ENCODE data around the gene ATXN2.

The ATXN2 gene

DNA sequence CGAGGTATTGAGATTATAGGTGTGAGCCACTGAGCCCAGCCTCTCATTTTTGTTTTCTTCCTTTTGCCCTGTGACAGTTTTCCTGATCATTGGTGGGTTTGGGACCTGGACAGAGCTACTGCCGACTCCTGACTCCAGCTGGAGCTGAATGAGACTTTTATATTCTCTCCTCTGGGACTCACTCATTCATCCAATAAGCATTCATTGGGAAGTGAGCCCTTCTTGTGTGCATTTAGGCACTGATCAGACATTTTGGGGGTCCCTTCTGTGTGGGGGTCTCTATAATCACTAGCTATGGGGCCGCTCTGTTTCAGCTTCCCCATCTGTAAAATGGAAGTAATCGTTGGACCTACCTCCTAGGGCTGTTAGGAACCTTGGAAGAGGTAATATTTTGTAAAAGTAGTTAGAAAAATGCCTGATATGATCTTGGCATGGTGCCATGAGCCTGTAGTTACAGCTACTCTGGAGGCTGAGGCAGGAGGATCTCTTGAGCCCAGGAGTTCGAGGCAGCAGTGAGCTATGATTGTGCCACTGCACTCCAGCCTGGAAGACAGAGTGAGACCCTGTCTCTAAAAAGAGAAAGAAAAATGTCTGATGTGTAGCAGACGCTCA, 186.2 kb downstream of the ATXN2 start:
- peaks cover 50% of the 10 kb centered on the region for H3K36me3 Mint-ChIP-seq (ENCODE audit: low read depth)
- no peak overlapping the region for H3K4me3 Mint-ChIP-seq
- no peaks in the 10 kb centered on the region for H3K9me3 Mint-ChIP-seq
- H3K27ac Mint-ChIP-seq = peak overlapping the region; percentile 90
- H3K4me1 Mint-ChIP-seq (ENCODE audit: low read depth) = peaks cover 81% of the 10 kb centered on the region
- no peak for DNase-seq
- H3K27me3 Mint-ChIP-seq = no peaks in the 10 kb centered on the region

DNA sequence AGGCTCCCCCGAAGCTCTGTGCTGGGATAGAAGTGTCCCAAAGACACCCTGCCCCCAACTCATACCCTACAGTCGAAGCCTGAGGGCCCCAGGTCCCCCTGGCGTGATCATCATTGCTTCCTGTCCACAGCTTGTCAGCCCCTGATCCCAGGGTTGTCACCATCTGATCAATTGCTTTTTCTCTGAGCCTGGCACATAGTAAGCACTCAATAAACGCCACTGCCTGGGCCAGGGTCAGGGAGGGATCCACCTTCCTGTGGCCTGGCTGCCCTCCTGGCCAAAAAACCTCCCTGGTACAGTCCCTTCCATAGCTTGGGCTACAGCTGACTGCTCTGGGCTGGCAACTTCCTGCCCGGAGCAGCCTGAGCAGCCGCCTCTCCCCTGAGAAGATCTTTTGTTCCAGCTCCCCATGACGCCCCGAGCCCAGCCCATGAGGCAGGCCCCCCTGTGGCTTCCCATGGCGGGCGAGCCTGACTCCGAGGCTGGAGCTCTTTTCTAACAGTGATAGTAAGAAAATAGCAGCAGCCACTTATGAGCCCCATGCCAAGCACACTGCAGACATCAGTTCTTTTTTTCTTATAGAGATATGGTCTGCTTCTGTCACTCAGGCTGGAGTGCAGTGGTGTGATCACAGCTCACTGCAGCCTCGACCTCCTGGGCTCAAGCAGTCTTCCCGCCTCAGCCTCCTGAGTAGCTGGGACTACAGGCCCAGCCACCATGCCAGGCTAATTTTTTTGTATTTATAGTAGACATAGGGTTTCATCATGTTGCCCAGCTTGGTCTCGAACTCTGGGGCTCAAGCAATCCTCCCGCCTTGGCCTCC, 186.9 kb downstream of the ATXN2 start:
- Mint-ChIP-seq H3K27ac (peak overlapping the region; percentile 90), H3K27me3 (no peaks in the 10 kb centered on the region), H3K4me3 (peak overlapping the region; percentile 35), H3K9me3 (no peaks in the 10 kb centered on the region), H3K4me1 (ENCODE audit: low read depth) (peaks cover 87% of the 10 kb centered on the region), H3K36me3 (ENCODE audit: low read depth) (peaks cover 54% of the 10 kb centered on the region)
- DNase-seq = no peak

DNA sequence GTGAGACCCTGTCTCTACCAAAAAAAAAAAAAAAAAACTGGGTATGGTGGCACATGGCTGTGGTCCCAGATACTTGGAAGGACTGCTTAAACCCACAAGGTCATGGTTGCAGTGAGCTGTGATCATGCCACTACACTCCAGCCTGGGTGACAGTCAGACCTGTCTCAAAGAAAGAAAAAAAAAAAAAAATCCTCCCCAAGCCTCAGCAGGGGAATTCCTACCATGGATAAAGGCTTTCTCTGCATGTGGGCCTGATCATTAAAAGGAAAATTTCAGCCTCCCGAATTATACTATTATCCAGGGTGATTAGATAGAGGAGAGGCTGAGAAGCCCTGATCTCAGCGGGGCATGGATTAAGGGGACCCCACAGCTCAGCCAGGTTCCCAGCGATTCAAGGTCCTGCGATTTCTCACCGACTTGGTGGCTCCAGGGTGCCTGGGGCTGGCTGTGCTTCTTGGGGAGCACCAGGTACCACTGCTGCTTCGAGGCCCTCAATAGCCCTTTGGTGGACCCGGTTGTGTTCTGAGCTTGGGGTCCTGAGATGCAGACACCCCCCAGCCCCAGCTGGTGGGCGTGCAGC, 187.8 kb downstream of the ATXN2 start:
- peaks cover 55% of the 10 kb centered on the region for H3K36me3 Mint-ChIP-seq (ENCODE audit: low read depth)
- H3K4me1 Mint-ChIP-seq (ENCODE audit: low read depth) = peaks cover 86% of the 10 kb centered on the region
- no peaks in the 10 kb centered on the region for H3K9me3 Mint-ChIP-seq
- peak overlapping the region; percentile 10 for H3K4me3 Mint-ChIP-seq
- H3K27ac Mint-ChIP-seq = peak overlapping the region; percentile 83
- no peaks in the 10 kb centered on the region for H3K27me3 Mint-ChIP-seq
- DNase-seq = no peak

DNA sequence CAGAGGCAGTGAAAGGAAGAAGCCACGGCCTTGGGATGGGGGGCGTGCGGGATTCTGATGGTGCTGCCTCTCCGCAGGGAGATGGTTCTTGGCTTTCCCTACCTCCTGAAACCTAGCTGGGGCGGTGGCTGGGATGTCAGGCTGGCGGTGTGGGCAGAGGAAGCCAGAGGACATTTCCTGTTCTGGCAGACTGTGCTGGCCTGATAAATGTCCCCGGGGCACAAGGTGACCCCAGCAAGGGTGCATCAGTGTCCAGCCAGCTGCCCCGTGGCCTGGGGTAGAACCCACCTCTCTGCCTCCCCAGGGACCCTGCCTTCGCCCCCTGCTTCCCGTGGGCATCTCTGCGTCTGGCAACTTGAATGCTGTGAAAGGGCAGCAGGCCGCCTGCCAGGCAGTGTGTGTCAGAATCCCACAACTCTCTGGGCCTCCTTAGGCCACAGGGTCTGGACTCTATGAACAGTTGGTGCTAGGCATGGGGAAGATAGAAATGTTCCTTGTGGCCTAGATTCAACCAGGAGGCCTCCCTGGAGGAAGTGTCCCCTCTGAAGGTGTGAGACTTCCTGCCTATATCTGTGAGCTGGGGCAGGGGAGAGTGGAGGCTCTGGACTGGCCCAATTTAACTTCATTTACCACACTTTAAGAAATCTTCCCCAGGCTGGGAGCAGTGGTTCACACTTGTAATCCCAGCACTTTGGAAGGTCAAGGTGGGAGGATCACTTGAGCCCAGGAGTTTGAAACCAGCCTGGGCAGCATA, 188.5 kb downstream of the ATXN2 start:
- H3K9me3 Mint-ChIP-seq = no peaks in the 10 kb centered on the region
- H3K27ac Mint-ChIP-seq = peak overlapping the region; percentile 83
- H3K27me3 Mint-ChIP-seq = no peaks in the 10 kb centered on the region
- H3K4me1 Mint-ChIP-seq (ENCODE audit: low read depth) = peaks cover 83% of the 10 kb centered on the region
- peaks cover 52% of the 10 kb centered on the region for H3K36me3 Mint-ChIP-seq (ENCODE audit: low read depth)
- H3K4me3 Mint-ChIP-seq = peak overlapping the region; percentile 47
- no peak for DNase-seq

DNA sequence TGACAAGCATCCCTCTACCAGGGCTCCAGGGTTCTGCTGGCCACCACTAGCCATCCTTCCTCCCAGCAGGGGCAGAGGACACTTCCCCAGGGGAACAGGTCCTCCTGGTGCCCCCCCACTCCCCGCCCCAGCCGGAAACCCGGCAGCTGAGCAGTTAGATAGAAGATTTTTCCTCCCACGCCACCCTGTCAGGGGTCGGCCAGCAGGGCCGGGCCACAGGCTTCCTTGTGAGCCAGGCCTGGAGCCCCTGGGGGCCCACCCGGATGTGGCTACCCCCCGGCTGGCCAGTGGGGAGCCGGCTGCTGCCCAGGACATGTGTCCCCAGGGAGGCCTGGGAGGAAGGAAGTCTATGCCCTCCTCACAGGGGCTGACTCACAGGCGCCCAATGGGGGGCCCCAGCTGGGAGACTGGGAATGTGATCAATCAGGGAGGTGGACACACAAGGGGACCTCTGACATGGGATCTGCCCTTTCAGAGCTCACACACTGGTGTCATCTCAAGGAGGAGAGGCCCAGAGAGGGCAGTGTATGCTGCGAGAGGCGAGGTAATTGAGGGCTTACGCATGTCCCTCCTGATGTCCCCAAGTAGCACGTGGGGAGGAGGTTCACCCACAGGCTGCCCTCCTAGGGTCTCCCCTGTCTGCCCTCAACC, 189.2 kb downstream of the ATXN2 start:
- Mint-ChIP-seq H3K27me3 (no peaks in the 10 kb centered on the region), H3K9me3 (no peaks in the 10 kb centered on the region), H3K36me3 (ENCODE audit: low read depth) (peaks cover 49% of the 10 kb centered on the region), H3K4me3 (peak overlapping the region; percentile 92), H3K4me1 (ENCODE audit: low read depth) (peaks cover 83% of the 10 kb centered on the region), H3K27ac (peak overlapping the region; percentile 83)
- DNase-seq = no peak

DNA sequence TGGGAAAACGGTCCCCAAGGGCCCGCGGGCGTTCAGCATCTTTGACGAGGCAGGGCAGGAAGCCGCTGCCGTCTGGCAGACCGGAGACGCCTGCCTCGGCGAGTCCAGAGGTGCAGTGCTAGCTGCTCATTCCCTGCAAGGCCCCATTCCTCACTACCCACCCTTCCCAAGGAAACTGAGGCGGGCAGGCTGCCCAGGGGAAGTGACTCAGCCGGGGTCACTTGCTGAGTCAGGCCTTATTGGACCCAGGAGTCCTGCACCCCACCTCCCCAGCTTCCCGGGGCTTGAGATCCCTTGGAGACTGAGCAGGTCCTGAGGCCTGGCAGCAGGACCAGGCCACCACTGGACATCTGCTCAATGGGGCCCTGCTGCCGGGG, 189.7 kb downstream of the ATXN2 start:
- peak overlapping the region; percentile 92 for H3K4me3 Mint-ChIP-seq
- peak overlapping the region; percentile 26 for H3K27ac Mint-ChIP-seq
- H3K27me3 Mint-ChIP-seq = no peaks in the 10 kb centered on the region
- peaks cover 83% of the 10 kb centered on the region for H3K4me1 Mint-ChIP-seq (ENCODE audit: low read depth)
- peaks cover 46% of the 10 kb centered on the region for H3K36me3 Mint-ChIP-seq (ENCODE audit: low read depth)
- DNase-seq = no peak
- H3K9me3 Mint-ChIP-seq = no peaks in the 10 kb centered on the region

DNA sequence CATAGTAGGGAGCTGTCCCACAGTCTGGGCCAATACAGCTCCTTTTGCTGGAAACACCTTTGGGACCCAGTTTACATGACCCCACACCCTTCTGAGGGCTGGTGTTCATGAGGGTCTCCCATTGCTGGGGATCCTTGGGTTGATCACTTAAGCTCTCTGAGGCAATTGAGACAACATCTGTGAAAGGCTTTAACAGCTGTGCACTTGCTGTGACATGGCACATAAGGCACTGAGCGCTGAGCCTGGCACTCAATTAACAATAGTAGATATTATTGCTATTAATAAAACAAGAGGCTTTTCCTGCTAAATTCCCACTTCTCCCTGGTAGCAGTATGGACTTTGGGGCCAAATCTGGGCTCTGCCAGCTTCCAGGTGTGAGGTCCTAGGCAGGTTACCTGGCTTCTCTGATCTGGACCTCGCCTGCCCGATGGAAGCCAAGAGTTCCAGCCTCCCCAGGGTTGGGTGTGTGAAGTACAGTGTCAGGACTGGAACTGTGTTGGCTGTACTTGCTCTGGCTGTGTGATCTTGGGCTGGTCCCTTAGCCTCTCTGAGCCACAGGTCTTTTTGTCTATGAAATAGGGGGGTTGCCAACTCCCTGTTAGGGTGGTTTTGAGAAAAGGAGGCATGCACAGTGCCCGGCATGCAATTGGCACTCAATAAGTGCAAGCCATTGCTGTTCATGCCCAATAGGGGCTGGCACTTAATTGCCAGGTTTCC, 190.3 kb downstream of the ATXN2 start:
- H3K4me1 Mint-ChIP-seq (ENCODE audit: low read depth) = peaks cover 83% of the 10 kb centered on the region
- no peak for DNase-seq
- no peaks in the 10 kb centered on the region for H3K9me3 Mint-ChIP-seq

DNA sequence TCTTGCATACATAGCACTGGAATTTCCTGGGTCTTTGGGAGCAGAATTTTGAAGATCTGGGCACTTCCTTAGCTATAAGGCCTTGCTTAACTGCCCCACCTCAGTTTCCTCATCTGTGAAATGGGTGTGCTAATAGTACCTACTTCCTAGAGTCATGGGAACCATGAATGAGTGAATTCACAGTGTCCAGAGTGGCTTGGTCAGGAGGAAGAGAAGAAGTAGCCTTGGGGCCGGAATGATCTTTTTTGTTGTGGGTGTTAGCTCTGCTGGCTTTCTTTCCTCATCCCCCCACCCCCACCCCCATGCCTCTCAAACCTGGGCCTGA, 191.0 kb downstream of the ATXN2 start:
- DNase-seq = no peak
- no peaks in the 10 kb centered on the region for H3K9me3 Mint-ChIP-seq
- H3K36me3 Mint-ChIP-seq (ENCODE audit: low read depth) = peaks cover 38% of the 10 kb centered on the region
- H3K27ac Mint-ChIP-seq = peak overlapping the region; percentile 95
- H3K4me1 Mint-ChIP-seq (ENCODE audit: low read depth) = peaks cover 83% of the 10 kb centered on the region
- H3K4me3 Mint-ChIP-seq = peak overlapping the region; percentile 92
- no peaks in the 10 kb centered on the region for H3K27me3 Mint-ChIP-seq

More for the DNA sequence above, 190.3 kb downstream of the ATXN2 start:
- Mint-ChIP-seq H3K27me3 (no peaks in the 10 kb centered on the region), H3K36me3 (ENCODE audit: low read depth) (peaks cover 46% of the 10 kb centered on the region), H3K27ac (peak overlapping the region; percentile 80), H3K4me3 (peak overlapping the region; percentile 92)

DNA sequence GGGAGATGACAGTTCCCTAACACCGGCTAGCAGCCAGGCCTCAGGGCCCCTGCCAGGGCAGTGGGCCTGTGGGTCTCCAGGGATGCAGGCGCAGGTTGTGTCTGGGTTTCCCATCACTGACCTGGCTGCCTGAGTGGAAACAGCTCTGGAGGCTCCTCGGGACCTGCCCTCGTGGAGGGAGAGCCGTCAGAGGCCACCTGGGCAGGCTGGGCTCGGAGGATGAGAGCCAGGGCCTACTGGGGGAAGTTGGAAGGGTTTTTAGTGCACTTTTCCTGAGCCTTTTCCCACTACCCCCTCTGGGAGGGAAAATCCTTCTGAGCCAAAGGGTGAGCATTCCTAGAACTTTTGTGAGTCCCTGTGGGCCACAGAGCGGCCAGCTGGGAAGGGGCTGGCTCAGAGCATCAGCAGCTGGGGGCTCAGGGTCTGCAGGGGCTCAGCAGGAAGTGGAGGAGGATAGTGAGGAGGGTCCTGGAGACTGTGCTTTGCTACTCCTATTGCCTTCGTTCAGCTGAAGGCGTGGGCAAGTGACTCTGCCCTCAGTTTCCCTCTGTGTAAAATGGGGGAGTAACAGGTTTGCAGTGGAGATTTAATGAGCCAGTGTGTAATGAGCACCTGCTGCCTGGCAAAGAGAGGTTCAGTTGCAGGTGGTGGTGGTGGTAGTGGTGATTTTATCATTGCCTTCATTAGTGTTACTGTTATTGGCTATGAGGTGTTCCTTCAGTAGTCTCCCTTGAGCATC, 191.6 kb downstream of the ATXN2 start:
- H3K4me3 Mint-ChIP-seq = peak overlapping the region; percentile 92
- no peaks in the 10 kb centered on the region for H3K9me3 Mint-ChIP-seq
- peaks cover 34% of the 10 kb centered on the region for H3K36me3 Mint-ChIP-seq (ENCODE audit: low read depth)
- no peak for DNase-seq
- peaks cover 82% of the 10 kb centered on the region for H3K4me1 Mint-ChIP-seq (ENCODE audit: low read depth)
- peak overlapping the region; percentile 95 for H3K27ac Mint-ChIP-seq
- H3K27me3 Mint-ChIP-seq = no peaks in the 10 kb centered on the region

DNA sequence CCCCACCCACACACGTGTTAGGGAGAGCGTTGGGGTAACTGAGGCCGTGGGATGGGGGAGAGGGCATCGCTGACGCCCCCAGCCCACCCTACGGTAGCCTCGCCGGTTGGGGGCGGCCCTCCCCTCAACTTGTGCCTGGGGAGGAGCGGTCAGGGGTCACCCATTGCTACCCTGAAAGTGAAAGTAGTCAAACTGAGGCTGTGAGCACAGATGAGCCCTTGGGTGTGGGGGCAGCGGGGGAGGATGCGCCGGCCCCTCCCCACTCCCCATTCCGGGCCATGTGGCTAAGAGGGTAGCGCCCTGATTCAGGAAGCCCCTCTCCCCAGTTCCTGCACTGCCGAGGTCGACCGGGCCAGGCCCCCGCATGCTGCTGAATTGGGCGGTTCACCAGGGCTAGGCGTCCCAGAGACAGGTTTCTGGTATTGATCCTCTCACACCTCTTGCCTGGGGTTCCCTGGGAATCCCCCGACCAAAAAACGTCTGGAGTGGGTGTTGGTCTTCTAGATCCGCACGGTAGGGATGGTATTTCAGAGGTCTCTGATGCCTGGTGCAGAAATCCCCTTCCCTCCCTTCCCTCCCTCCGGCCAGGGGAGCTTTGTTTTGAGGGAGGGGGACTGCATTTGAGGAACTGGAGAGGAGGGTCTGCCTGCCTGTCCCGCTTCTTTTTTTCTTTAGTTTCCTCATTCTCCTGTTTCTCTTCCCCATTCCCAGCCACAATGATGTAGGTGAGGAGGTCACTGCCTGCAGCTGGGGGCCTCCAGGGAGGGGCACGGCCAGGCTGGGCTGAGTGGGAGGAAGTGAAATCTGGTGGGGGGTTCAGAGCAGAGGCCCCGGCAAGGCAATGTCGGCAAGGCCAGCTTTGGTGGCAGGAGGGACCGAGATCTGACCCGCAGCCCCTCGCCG, 192.4 kb downstream of the ATXN2 start:
- Mint-ChIP-seq H3K4me3 (peak overlapping the region; percentile 92), H3K9me3 (no peaks in the 10 kb centered on the region), H3K27me3 (no peaks in the 10 kb centered on the region), H3K27ac (peak overlapping the region; percentile 95), H3K4me1 (ENCODE audit: low read depth) (peaks cover 75% of the 10 kb centered on the region), H3K36me3 (ENCODE audit: low read depth) (peaks cover 29% of the 10 kb centered on the region)
- peak; percentile 76 for DNase-seq

DNA sequence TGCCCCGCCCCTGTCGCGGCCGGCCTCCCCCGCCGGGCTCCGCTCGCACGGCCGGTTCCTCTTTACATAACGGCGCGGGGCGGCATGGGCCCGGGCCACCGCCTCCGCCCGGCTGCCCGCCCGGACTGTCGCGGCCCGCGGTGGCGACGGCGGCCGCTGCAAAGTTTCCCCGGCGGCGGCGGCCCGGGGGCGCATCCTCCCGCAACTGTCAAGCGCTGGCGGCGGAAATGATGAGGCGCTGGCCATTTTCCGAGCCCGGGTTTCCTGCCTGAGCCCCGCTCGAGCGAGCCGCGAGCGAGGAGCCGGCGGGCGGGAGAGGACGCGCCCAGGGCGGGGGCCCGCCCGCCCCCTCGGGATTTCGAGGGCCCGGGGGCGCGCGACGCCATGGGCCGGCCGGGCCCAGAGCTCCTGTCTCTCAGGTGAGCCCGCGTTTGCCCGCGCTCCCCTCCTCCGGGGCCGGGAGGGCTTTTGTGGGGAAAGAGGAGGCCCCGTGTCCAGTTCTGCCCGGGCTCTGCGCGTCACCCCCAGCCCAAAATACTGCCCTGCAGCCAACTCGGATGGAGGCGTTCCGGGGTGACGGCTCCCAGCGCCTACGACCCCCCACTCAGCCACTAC, 193.1 kb downstream of the ATXN2 start, which contains the start of gene SH2B3:
Gene SH2B3, plus strand, starts transcription at position 65 of the 615 bp plus-strand sequence. CDS start 12,223 bp downstream, outside the sequence.
- no peak for DNase-seq
- Mint-ChIP-seq H3K27me3 (no peaks in the 10 kb centered on the region), H3K4me3 (peak within 1 kb of the TSS; percentile 92), H3K27ac (peak within 1 kb of the TSS; percentile 99), H3K36me3 (ENCODE audit: low read depth) (peaks cover 29% of the 10 kb centered on the region), H3K4me1 (ENCODE audit: low read depth) (peaks cover 68% of the 10 kb centered on the region), H3K9me3 (no peaks in the 10 kb centered on the region)

All from activated T-cell treated with anti-CD3 and anti-CD28 coated beads, Interleukin-2, amount 50 U/mL, for 24 hours (primary cell).